SKM-1 (cell line): Measurements from ENCODE around the gene NFIA.

Experiments used
- DNase-seq: peaks from one replicate; lab custom pipeline; 2025; ENCODE audit not compliant: unreplicated experiment; lab: John Stamatoyannopoulos, UW

NFIA gene

GRCh38 chr1:61290525-61290924 lies 208.2 kb downstream of the NFIA start:
- DNase-seq, result no peak

- DNase-seq, result no peak
Observed at GRCh38 chr1:61293197-61293596, 210.8 kb downstream of the NFIA start.

- no peak for DNase-seq
Observed at GRCh38 chr1:61293986-61294504, 211.7 kb downstream of the NFIA start.

- DNase-seq, result no peak
Observed at GRCh38 chr1:61294930-61295329, 212.6 kb downstream of the NFIA start.

GRCh38 chr1:61295818-61296537 lies 213.6 kb downstream of the NFIA start:
- DNase-seq, result no peak

GRCh38 chr1:61297887-61298286 lies 215.5 kb downstream of the NFIA start:
- no peak for DNase-seq

- no peak for DNase-seq
Observed at GRCh38 chr1:61299463-61299862, 217.1 kb downstream of the NFIA start.

GRCh38 chr1:61300899-61301298 lies 218.5 kb downstream of the NFIA start:
- no peak for DNase-seq

- no peak for DNase-seq
Observed at GRCh38 chr1:61301824-61302657, 219.7 kb downstream of the NFIA start.

- DNase-seq, result no peak
Observed at GRCh38 chr1:61307422-61308142, 225.2 kb downstream of the NFIA start.

GRCh38 chr1:61310057-61310456 lies 227.7 kb downstream of the NFIA start:
- DNase-seq, result no peak

GRCh38 chr1:61310538-61310937 lies 228.2 kb downstream of the NFIA start:
- no peak for DNase-seq

- no peak for DNase-seq
Observed at GRCh38 chr1:61313906-61314422, 231.6 kb downstream of the NFIA start.

GRCh38 chr1:61315011-61315410 lies 232.7 kb downstream of the NFIA start:
- no peak for DNase-seq

GRCh38 chr1:61316493-61316892 lies 234.1 kb downstream of the NFIA start:
- no peak for DNase-seq

GRCh38 chr1:61318319-61319125 lies 236.2 kb downstream of the NFIA start:
- DNase-seq, result no peak

GRCh38 chr1:61320575-61320974 lies 238.2 kb downstream of the NFIA start:
- no peak for DNase-seq

GRCh38 chr1:61322008-61322744 lies 239.8 kb downstream of the NFIA start:
- no peak for DNase-seq

GRCh38 chr1:61322769-61323168 lies 240.4 kb downstream of the NFIA start:
- DNase-seq, result no peak
